ENCODE measurements around the gene SIGLEC11.

SIGLEC11 gene

DNA sequence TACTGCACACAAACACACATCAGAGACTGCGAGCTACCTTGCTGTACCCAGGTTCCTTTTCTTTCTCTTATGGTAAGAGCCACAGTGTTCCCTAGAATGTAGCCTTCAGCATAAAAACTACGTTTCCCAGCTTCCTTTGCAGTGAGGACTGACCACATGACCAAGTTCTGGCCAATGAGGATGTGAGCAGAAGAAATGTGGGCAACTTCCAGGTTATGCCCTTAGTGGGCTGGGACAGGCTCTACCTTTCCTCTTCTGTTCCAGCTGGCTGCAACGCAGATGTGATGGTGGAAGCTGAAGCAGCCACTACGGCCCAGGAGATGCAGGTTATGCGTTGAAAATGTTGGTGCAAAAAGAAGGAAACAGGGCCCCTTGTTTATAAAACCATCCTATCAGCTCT lies 36.7 kb upstream of the SIGLEC11 start:
- no peak for TF ChIP-seq GATA2 (IDR thresholded peaks at IDR 0.05; ENCODE audit: low read depth, low read length)
- TF ChIP-seq GATA3 (IDR thresholded peaks at IDR 0.05; ENCODE audit: low read depth, low read length), result no peak

DNA sequence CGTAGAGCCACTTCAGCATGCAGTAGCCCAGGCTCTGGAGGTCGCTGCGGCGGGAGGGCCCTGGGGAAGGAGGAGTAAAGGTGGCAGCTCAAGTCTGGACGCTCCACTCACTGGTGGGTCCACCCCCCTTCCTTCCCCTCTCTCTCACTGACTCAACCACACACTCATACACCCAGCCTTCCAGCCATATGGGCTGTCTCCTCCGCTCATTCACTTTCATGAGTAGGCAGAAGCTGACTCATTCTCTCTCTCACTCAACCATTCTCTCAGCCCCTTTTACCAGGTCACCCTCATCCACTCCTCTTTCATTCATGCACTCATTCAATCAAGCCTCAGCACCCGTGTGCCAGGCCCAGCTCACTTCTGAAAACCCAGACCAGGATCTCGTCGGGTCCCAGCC lies 27.5 kb upstream of the SIGLEC11 start:
- TF ChIP-seq GATA2 (IDR thresholded peaks at IDR 0.05; ENCODE audit: low read depth, low read length), result no peak
- TF ChIP-seq GATA3 (IDR thresholded peaks at IDR 0.05; ENCODE audit: low read depth, low read length), result no peak

DNA sequence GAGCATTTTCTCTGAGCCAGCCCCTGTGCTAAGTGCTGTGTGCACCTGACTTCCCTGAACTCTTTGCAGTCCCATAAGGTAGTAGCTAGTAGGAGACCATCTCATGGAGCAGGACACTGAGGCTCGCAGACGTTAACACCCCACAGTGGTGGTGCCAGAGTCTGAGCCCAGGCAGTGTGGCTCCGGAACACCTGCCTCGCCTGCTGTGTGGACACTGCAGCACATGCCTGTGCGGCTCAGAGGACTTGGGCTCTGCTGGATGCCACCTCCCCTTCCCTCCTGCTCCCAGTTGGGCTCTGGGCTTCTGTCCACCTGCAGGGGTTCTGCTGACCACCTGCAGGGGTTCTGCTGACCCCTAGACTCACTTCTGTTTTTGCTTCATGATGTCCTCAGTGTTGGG lies 27.0 kb upstream of the SIGLEC11 start:
- no peak for TF ChIP-seq GATA3 (IDR thresholded peaks at IDR 0.05; ENCODE audit: low read depth, low read length)
- no peak for TF ChIP-seq GATA2 (IDR thresholded peaks at IDR 0.05; ENCODE audit: low read depth, low read length)

DNA sequence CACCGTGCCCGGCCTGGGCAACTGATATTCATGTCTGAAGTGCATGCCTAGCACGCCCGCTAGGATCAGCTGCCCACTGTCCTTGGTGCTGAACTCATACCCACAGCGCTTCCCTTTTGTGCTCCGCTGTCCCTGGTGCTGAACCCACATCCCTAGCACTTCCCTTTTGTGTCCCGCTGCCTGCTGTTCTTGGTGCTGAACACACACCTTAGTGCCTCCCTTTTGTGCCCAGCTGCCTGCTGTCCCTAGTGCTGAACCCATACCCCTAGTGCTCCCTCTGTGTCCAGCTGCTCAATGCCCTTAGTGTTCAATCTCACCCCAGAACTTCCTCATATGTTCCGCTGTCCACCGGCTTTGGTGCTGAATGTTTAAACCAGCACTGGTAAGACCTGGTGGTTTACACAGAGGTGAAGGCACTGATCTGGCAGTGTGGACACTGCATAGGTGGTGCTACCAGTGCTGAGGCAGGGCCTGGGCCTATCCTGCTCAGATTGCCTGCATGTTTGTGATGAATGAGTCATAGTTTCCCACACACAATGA lies 26.3 kb upstream of the SIGLEC11 start:
- TF ChIP-seq GATA3 (IDR thresholded peaks at IDR 0.05; ENCODE audit: low read depth, low read length) (no peak), GATA2 (IDR thresholded peaks at IDR 0.05; ENCODE audit: low read depth, low read length) (no peak)

DNA sequence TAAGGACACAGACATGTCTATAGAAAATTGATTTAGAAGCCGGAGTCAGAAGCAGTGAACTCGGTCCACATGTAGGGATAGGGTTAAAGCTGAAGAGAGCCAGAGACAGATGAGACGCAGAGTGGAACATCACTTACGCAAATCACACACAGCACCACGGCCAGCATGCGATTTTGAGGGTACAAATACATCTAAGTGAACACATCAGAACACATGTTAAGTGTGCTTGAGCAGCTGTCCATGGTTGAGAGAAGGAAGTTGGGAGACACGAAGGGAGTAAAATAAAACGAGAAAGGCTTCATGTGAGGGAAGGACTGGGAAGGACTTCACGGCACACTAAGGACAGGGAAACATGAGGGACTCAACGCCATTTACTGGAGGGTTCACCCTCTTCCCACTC lies 25.4 kb upstream of the SIGLEC11 start:
- TF ChIP-seq GATA3 (IDR thresholded peaks at IDR 0.05; ENCODE audit: low read depth, low read length) (no peak), GATA2 (IDR thresholded peaks at IDR 0.05; ENCODE audit: low read depth, low read length) (no peak)

DNA sequence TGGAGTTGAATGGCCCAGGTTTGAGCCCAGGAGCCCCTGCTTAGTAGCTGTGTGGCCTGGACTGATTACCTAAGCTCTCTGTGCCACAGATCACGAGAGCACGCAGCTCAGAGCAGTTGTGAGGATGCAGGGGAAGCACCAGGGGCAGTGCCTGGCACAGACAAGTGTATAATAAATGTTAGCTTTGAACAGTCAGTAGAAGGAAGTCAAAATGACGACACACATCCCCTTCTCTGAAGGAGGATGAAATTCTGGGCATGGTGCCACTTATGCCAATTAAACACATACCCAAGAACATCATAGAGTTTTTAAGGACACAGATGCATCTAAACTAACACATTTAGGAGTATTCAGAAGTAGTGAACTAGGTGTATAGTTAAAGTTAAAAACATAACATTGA lies 24.9 kb upstream of the SIGLEC11 start:
- TF ChIP-seq GATA3 (IDR thresholded peaks at IDR 0.05; ENCODE audit: low read depth, low read length), result no peak

DNA sequence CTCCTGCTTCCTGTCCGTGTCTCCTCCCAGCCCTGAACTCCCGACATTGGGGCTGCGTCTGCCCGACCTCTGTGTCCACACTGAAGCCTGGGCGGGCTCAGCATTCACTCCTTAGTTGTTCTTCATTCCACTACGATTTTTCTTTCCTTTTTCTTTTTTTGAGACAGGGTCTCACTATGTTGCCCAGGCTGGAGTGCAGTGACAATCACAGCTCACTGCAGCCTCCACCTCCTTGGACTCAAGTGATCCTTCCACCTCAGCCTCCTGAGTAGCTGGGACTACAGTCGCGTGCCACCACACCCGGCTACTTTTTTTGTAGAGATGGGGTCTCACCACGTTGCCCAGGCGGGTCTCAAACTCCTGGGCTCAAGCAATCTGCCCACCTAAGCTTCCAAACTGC lies 23.5 kb upstream of the SIGLEC11 start:
- no peak for TF ChIP-seq GATA2 (IDR thresholded peaks at IDR 0.05; ENCODE audit: low read depth, low read length)
- TF ChIP-seq GATA3 (IDR thresholded peaks at IDR 0.05; ENCODE audit: low read depth, low read length), result no peak

DNA sequence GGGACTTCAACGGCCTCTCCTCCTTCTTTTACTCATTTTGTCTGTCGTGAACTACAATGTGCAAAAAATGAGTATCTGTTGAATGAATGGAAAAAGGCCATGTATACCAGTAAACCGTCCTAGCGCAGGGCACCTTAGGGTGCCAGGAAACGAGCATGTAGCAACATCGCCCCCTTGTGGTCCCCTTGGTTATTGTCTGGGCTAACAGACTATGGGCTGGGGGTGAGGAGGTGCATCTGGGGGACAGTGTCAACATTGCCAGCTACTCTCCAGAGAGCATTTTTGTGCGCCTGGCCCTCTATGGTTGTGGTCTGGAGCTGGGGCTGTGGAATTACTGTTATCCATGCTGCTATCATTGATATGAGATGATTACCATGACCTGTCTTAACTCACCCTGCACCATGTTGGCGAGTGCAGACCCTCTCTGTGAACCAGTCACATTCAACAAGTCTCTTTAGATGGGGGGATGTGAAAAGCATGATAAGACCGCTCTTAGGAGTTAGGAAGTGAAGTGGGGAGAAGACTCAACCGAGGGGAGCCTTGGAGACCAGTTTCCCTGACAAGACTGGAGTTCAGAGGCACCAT lies 22.8 kb upstream of the SIGLEC11 start:
- no peak for TF ChIP-seq GATA2 (IDR thresholded peaks at IDR 0.05; ENCODE audit: low read depth, low read length)
- TF ChIP-seq GATA3 (IDR thresholded peaks at IDR 0.05; ENCODE audit: low read depth, low read length), result no peak

DNA sequence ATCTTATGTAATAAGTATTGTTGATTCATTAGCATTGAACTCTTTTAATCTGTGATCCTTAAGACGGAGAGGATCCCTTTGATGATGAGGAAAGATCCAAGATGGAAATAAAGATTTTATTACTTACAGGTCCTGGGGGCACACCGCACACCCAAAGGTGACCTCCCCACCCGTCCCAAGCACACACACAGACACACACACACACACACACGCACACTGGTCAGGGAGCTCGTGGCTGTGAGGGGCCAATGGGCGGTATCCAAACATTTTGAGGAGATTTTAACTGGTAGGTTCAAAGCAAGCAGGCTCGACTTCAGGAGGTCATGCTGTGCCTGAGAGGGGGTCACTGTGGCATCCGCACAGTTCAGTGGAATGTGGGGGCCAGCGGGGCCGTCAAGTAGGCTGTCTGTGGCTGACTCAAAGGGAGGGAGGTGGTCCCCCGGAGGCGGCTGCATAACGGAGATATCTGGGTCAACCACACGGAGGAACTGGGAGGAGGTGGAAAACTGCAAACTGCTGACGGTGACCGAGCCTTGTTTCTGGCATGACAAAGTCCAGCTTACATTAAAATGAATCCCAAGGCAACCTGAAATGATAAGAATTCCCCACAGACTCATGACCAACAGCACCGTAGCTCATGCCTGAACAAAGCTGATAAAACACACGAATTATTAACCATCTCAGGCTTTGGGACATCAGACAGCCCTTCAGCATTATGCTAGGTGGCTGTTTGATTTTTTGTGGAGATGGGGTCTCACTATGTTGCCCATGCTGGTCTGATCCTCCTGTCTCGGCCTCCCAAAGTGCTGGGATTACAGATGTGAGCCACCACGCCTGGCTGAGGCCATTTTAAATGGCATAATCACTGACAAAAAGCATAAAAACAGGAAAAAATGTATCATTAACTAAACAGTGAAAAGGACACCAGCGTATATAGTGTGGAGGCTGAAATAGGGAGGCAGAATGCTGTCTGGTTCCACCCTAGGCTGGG lies 20.9 kb upstream of the SIGLEC11 start:
- TF ChIP-seq GATA2 (IDR thresholded peaks at IDR 0.05; ENCODE audit: low read depth, low read length) (no peak), GATA3 (IDR thresholded peaks at IDR 0.05; ENCODE audit: low read depth, low read length) (no peak)

DNA sequence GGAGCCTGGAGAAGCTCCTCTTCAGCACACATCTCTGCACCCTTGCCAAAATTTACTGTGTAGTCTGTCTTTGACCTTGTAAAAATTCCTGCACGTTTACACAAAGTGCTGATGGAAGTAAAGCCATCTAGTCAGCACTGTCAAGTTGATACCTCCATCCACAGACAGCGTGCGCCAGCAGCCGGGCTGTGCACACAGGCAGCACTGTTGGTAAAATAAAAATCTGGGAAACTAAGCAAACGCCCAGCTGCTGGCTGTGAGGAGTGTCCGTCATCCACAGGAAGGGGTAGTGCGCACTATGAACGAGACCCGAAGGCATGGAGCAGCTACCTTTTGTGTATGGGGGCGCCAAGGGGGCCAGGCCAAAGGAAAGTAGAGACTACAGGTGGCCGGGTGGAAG lies 17.4 kb upstream of the SIGLEC11 start:
- TF ChIP-seq GATA3 (IDR thresholded peaks at IDR 0.05; ENCODE audit: low read depth, low read length) (no peak), GATA2 (IDR thresholded peaks at IDR 0.05; ENCODE audit: low read depth, low read length) (no peak)

DNA sequence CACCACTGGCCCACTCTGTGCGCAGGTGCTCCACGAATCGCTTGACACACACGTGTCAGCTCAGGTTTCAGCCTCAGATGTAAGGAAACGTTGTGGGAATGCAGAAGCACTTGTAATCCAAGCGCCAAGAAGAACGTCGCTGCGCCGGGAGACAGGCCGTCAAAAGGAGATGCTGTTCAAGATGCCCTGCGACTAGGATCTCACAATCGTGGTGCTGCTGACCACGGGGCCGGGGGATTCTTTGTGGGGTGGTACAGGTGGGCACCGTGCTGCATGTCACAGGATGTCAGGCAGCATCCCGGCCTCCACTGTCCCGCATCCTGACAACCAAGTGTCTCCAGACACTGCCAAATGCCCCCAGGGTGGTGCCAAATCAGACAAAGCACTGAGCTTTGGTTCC lies 16.9 kb upstream of the SIGLEC11 start:
- no peak for TF ChIP-seq GATA2 (IDR thresholded peaks at IDR 0.05; ENCODE audit: low read depth, low read length)
- no peak for TF ChIP-seq GATA3 (IDR thresholded peaks at IDR 0.05; ENCODE audit: low read depth, low read length)

DNA sequence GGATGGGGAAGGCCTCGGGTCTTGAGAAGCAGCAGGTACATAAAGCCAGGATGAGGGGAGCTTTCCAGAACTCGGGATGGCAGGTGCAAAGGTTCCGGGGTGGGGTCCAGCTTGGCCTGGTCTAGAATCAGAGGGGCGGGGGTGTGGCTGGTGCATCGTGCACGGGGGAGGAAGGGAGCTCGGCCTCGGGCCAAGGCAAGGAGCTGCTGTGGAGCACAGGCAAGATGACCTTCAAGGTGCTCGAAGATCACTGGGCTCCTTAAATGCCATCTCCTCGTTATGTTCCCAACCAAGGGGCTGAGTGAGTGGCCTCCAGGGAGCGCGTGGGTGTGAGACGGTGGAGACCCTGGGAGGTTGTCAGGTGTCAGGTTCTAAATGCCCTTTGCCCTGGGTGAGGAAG lies 16.1 kb upstream of the SIGLEC11 start:
- TF ChIP-seq GATA3 (IDR thresholded peaks at IDR 0.05; ENCODE audit: low read depth, low read length) (no peak), GATA2 (IDR thresholded peaks at IDR 0.05; ENCODE audit: low read depth, low read length) (no peak)

DNA sequence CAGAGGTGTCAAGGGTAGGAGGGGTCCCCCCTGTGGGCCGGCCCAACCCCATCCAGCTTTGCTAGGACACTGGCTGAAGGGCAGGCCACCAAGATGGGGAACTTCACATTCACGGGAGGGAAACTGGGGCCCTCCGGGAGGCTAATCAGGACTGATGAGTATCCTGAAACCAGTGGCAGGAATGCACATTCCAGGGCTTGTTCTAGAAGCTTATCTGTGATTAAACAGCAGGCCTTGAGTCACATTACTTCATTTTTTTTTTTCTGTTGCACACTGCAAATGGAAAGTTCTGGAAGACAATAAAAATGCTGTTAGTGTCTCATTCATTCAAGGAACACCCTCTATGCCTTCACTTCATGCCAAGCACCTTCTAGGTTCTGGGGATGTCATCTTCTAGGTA lies 15.5 kb upstream of the SIGLEC11 start:
- no peak for TF ChIP-seq GATA3 (IDR thresholded peaks at IDR 0.05; ENCODE audit: low read depth, low read length)
- no peak for TF ChIP-seq GATA2 (IDR thresholded peaks at IDR 0.05; ENCODE audit: low read depth, low read length)

DNA sequence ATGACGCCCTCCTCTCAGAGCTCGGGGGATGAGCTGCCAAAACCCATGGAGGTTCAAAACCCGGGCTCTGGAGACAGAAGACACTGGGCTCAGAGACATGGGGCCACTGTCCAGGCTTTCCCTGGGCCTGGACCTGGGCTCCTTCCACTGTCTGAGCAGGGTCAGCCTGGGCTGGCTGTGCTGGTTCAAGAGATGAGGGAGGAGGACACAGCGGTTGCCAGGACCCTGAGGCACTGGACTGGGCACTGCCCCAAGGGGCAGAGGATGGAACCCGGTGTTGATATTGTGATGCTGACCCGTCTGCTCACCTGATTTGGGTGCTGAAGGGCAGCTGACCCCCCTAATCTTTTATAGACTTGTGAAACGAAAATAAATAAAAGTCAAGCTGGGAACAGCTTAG lies 14.1 kb upstream of the SIGLEC11 start:
- TF ChIP-seq GATA3 (IDR thresholded peaks at IDR 0.05; ENCODE audit: low read depth, low read length) (no peak), GATA2 (IDR thresholded peaks at IDR 0.05; ENCODE audit: low read depth, low read length) (no peak)

DNA sequence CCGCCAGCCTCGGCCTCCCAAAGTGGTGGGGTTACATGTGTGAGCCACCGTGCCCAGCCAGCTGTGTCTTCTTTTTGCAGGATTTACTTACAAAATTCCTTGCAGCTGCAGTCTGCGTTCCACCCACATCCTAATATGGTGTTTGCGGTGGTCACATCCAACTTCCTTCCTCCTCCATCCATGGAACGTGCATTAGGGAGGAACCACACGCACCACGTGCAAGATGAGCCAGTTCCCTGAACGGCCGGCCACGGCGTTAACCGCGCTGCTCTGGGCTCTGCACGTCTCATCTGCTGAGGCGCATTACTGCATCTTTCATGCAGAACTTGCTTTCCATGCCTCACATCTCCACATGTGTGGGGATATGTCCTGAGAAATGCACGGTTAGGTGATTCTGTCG lies 13.0 kb upstream of the SIGLEC11 start:
- TF ChIP-seq GATA2 (IDR thresholded peaks at IDR 0.05; ENCODE audit: low read depth, low read length), result no peak
- no peak for TF ChIP-seq GATA3 (IDR thresholded peaks at IDR 0.05; ENCODE audit: low read depth, low read length)
